GM12878 (cell line): ENCODE data around the gene BIRC6. TPM values are rescaled to one million over a fixed set of nuclear protein-coding genes. Genes with fewer than 3 reads are reported as not detected.

ENCODE experiments used
- E2F8 ChIP-seq: fragments of 450-650 bp; IDR thresholded peaks from 2 replicates; pipeline ENCODE4 v1.6.1; 2018; ENCODE audit warnings: mild to moderate bottlenecking, low read depth, moderate library complexity; ENCODE audit not compliant: partially characterized antibody
- RBBP5 ChIP-seq: fragments of 200-600 bp; sonication (generic); conservative IDR thresholded peaks from 2 replicates; pipeline ENCODE4 v1.6.1; 2016
- RELA ChIP-seq: fragments of 450-650 bp; IDR thresholded peaks from 2 replicates; pipeline ENCODE4 v1.8.0; 2014; ENCODE audit warnings: borderline replicate concordance; ENCODE audit not compliant: partially characterized antibody
- SPI1 ChIP-seq: IDR thresholded peaks from 2 replicates; pipeline ENCODE4 v1.6.1; 2011; ENCODE audit warnings: low read depth, mild to moderate bottlenecking, low read length, moderate library complexity, borderline replicate concordance; ENCODE audit not compliant: insufficient read depth
- YY1 ChIP-seq: IDR thresholded peaks from 2 replicates; pipeline ENCODE4 v1.6.1; 2011; ENCODE audit warnings: low read depth, mild to moderate bottlenecking, low read length
- ZSCAN29 ChIP-seq: fragments of 450-650 bp; IDR thresholded peaks from 2 replicates; pipeline ENCODE4 v1.6.1; 2017; ENCODE audit warnings: mild to moderate bottlenecking, moderate library complexity
- polyA plus RNA-seq, 11 experiments: library from polyadenylated mRNA; depleted of rRNA in 4 of 11; unstranded in 6 of 11; stranded (reverse) in 5 of 11; fragments of >200 nt; fragmentation: Nextera tagmentation in 4 of 11; fragmentation: Illumina TruSeq in 1 of 11; extraction: Ambion mirVana in 4 of 11; extraction: Trizol in 1 of 11; gene quantifications; 1 replicate in 1 of 11; 2 replicates in 10 of 11; pipeline versions ENCODE4 v1.2.1 to v1.2.3, GENCODE V29; 2011 to 2016; ENCODE audit warnings: inconsistent platforms in 2 of 11, missing spikeins in 2 of 11, low read depth in 1 of 11
- total RNA-seq, 4 experiments: library from RNA; depleted of rRNA in 3 of 4; stranded (reverse); fragments of >200 nt in 3 of 4; fragmentation: Illumina TruSeq in 1 of 4; extraction: Trizol in 1 of 4; gene quantifications; 2 replicates each; pipeline versions ENCODE4 v1.2.1 to v1.2.3, GENCODE V29; 2013 to 2021
- TF ChIP-seq, protein P1 (sequence below): fragments of 450-650 bp; IDR thresholded peaks from 2 replicates; pipeline ENCODE4 v1.6.1; 2016; ENCODE audit warnings: mild to moderate bottlenecking, moderate library complexity, borderline replicate concordance

Gene BIRC6
- total and polyA plus RNA-seq, 10 of the 15 experiments (the other 5 are each of a cell fraction or from before 2014, with no cell fraction given), result 18.8 to 118 (median 55.0) TPM

DNA sequence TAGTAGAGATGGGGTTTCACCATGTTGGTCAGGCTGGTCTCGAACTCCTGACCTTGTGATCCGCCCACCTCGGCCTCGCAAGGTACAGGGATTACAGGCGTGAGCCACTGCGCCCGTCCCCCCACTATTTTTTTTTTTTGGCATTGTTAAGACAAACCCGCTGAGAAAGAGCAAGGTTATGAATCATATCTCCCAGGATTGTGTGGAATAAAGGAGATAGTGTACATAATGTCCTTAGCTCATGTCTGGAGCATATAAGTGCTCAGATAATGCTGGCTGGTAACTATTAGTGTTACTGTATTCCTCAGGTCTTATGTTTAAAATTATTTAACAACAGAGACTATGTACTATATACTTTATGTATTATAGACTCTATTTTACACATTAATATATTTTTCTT lies 307.0 kb downstream of the BIRC6 start (continued):
- TF ChIP-seq, protein P1, sequence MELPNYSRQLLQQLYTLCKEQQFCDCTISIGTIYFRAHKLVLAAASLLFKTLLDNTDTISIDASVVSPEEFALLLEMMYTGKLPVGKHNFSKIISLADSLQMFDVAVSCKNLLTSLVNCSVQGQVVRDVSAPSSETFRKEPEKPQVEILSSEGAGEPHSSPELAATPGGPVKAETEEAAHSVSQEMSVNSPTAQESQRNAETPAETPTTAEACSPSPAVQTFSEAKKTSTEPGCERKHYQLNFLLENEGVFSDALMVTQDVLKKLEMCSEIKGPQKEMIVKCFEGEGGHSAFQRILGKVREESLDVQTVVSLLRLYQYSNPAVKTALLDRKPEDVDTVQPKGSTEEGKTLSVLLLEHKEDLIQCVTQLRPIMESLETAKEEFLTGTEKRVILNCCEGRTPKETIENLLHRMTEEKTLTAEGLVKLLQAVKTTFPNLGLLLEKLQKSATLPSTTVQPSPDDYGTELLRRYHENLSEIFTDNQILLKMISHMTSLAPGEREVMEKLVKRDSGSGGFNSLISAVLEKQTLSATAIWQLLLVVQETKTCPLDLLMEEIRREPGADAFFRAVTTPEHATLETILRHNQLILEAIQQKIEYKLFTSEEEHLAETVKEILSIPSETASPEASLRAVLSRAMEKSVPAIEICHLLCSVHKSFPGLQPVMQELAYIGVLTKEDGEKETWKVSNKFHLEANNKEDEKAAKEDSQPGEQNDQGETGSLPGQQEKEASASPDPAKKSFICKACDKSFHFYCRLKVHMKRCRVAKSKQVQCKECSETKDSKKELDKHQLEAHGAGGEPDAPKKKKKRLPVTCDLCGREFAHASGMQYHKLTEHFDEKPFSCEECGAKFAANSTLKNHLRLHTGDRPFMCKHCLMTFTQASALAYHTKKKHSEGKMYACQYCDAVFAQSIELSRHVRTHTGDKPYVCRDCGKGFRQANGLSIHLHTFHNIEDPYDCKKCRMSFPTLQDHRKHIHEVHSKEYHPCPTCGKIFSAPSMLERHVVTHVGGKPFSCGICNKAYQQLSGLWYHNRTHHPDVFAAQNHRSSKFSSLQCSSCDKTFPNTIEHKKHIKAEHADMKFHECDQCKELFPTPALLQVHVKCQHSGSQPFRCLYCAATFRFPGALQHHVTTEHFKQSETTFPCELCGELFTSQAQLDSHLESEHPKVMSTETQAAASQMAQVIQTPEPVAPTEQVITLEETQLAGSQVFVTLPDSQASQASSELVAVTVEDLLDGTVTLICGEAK, result no peak
- TF ChIP-seq RBBP5, result no peak
- TF ChIP-seq ZSCAN29, result no peak
- no peak for TF ChIP-seq RELA
- TF ChIP-seq YY1, result no peak
- no peak for TF ChIP-seq E2F8
- no peak for TF ChIP-seq SPI1
